ENCODE measurements around the gene SCEL. TPM values are rescaled to one million over a fixed set of nuclear protein-coding genes. Genes with fewer than 3 reads are reported as not detected.

The SCEL gene
- polyA plus RNA-seq, 4 donors = 0.13 to 0.27 (median 0.22) TPM; not detected in 1

GRCh38 chr13:77584106-77584505, 48.6 kb downstream of the SCEL start:
- WGBS, 3 donors = 67 to 82% (median 76%) methylated on average over 7 of the region's 7 CpGs
- no peaks in the 10 kb centered on the region for H3K36me3 ChIP-seq (ENCODE audit: control insufficient read depth in 3 of 3, insufficient read depth in 2 of 3, low read depth in 1 of 3, low read length in 3 of 3)
- no peaks in the 10 kb centered on the region for H3K9me3 ChIP-seq (ENCODE audit: control insufficient read depth in 2 of 2, insufficient read depth in 1 of 2, low read depth in 1 of 2, low read length in 1 of 2)
- H3K4me3 ChIP-seq (ENCODE audit: low read depth in 1 of 3, low read length in 3 of 3) = no peak overlapping the region
- FAIRE-seq (no peak), DNase-seq (no peak)
- no peaks in the 10 kb centered on the region for H3K4me1 ChIP-seq (ENCODE audit: control insufficient read depth in 3 of 3, insufficient read depth in 2 of 3, low read depth in 1 of 3, low read length in 2 of 3)
- H3K27me3 ChIP-seq (ENCODE audit: control insufficient read depth in 3 of 3, insufficient read depth in 3 of 3, low read length in 3 of 3) = no peaks in the 10 kb centered on the region
- H3K27ac ChIP-seq (ENCODE audit: low read depth in 1 of 3, low read length in 2 of 3) = no peak overlapping the region

DNA sequence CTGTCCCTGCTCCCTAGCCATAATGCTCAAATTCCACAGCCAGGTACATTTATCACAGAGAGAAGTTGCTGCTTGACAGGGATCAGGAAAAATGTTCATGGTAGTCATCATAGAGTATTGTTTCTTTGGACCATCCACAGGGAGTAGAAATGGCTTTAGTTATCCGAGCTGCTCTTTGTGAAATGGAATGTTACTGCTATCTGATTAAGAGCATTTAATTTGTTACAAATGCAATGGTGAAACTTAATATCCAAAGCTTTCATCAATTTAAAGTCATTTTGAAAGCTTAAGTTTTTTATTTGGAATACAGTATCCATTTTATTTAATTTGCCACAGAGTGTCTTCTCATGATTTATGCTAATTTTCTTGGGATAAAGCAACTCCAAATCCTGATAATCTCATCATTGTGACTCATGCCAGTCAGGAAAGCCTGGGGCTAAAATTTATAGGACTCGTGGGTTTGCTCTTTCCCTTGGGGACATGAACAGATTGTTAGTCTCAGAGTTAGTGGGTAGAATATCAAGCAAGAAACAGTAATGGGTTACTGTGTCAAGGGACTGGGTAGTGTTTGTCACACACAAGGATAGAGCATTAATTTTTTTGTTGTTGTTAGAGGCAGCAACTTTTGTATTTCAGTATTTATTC, 59.8 kb downstream of the SCEL start:
- H3K4me1 ChIP-seq (ENCODE audit: control insufficient read depth in 3 of 3, insufficient read depth in 2 of 3, low read depth in 1 of 3, low read length in 2 of 3) = no peaks in the 10 kb centered on the region
- no peaks in the 10 kb centered on the region for H3K36me3 ChIP-seq (ENCODE audit: control insufficient read depth in 3 of 3, insufficient read depth in 2 of 3, low read depth in 1 of 3, low read length in 3 of 3)
- H3K9me3 ChIP-seq (ENCODE audit: control insufficient read depth in 2 of 2, insufficient read depth in 1 of 2, low read depth in 1 of 2, low read length in 1 of 2) = no peaks in the 10 kb centered on the region
- FAIRE-seq = no peak
- H3K27ac ChIP-seq (ENCODE audit: low read depth in 1 of 3, low read length in 2 of 3) = no peak overlapping the region
- peaks cover 0 to 1% (median 0%) of the 10 kb centered on the region in 3 donors for H3K27me3 ChIP-seq (ENCODE audit: control insufficient read depth in 3 of 3, insufficient read depth in 3 of 3, low read length in 3 of 3)
- no peak overlapping the region for H3K4me3 ChIP-seq (ENCODE audit: low read depth in 1 of 3, low read length in 3 of 3)
- DNase-seq = no peak
- WGBS, 3 donors = 33 to 56% (median 34%) methylated on average over 2 of the region's 2 CpGs

DNA sequence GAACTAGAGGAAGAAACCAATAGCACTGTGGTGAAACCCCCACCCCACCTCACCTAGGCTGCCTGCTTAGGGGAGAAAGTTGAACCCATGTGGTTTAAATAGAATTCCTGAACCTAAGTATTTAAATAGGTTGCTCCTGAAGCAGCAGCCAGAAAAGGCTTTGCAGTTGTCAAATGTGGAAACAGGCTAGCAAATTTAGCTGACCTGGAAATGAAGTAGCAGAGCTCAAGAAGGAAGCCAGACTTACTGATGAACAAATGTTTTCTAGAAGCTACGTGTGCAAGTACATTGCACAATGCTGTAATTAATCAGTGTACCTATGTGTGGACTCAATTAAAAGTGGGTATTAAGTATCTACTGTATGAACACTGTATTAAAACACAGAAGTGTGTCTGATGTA, 61.3 kb downstream of the SCEL start:
- DNase-seq (no peak), FAIRE-seq (no peak)
- H3K9me3 ChIP-seq (ENCODE audit: control insufficient read depth in 2 of 2, insufficient read depth in 1 of 2, low read depth in 1 of 2, low read length in 1 of 2) = no peaks in the 10 kb centered on the region
- H3K4me3 ChIP-seq (ENCODE audit: low read depth in 1 of 3, low read length in 3 of 3) = no peak overlapping the region
- H3K27me3 ChIP-seq (ENCODE audit: control insufficient read depth in 3 of 3, insufficient read depth in 3 of 3, low read length in 3 of 3) = peaks cover 0 to 1% (median 0%) of the 10 kb centered on the region in 3 donors
- no peak overlapping the region for H3K27ac ChIP-seq (ENCODE audit: low read depth in 1 of 3, low read length in 2 of 3)
- no peaks in the 10 kb centered on the region for H3K4me1 ChIP-seq (ENCODE audit: control insufficient read depth in 3 of 3, insufficient read depth in 2 of 3, low read depth in 1 of 3, low read length in 2 of 3)
- 44 to 63% (median 52%) methylated on average over 1 of the region's 1 CpG for WGBS, 3 donors
- H3K36me3 ChIP-seq (ENCODE audit: control insufficient read depth in 3 of 3, insufficient read depth in 2 of 3, low read depth in 1 of 3, low read length in 3 of 3) = no peaks in the 10 kb centered on the region

DNA sequence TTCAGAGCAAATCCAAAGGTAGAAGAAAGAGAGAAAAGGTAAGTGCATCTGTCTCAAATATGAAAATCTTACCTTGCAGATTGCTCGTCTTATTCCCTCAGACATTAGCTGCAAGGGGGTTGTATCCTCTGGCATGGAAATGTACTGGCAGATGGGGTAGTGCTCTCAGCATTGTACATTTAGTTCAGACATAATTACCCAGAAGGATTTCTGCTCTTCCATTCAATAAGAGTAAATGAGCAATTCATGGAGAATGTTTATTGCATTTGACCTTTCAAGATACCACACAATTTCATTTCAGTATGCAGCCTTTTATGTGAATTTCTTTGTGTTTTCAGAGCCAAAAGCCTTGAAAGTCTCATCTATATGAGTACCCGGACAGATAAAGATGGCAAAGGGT, 63.8 kb downstream of the SCEL start:
- H3K36me3 ChIP-seq (ENCODE audit: control insufficient read depth in 3 of 3, insufficient read depth in 2 of 3, low read depth in 1 of 3, low read length in 3 of 3) = no peaks in the 10 kb centered on the region
- FAIRE-seq (no peak), DNase-seq (no peak)
- peaks cover 0 to 1% (median 0%) of the 10 kb centered on the region in 3 donors for H3K27me3 ChIP-seq (ENCODE audit: control insufficient read depth in 3 of 3, insufficient read depth in 3 of 3, low read length in 3 of 3)
- H3K4me3 ChIP-seq (ENCODE audit: low read depth in 1 of 3, low read length in 3 of 3) = no peak overlapping the region
- no peaks in the 10 kb centered on the region for H3K9me3 ChIP-seq (ENCODE audit: control insufficient read depth in 2 of 2, insufficient read depth in 1 of 2, low read depth in 1 of 2, low read length in 1 of 2)
- no peaks in the 10 kb centered on the region for H3K4me1 ChIP-seq (ENCODE audit: control insufficient read depth in 3 of 3, insufficient read depth in 2 of 3, low read depth in 1 of 3, low read length in 2 of 3)
- WGBS, 3 donors = 82 to 89% (median 83%) methylated on average over 2 of the region's 2 CpGs
- no peak overlapping the region for H3K27ac ChIP-seq (ENCODE audit: low read depth in 1 of 3, low read length in 2 of 3)

- Histone ChIP-seq H3K27ac (ENCODE audit: low read depth in 1 of 3, low read length in 2 of 3) (no peak overlapping the region), H3K36me3 (ENCODE audit: control insufficient read depth in 3 of 3, insufficient read depth in 2 of 3, low read depth in 1 of 3, low read length in 3 of 3) (no peaks in the 10 kb centered on the region), H3K27me3 (ENCODE audit: control insufficient read depth in 3 of 3, insufficient read depth in 3 of 3, low read length in 3 of 3) (no peaks in the 10 kb centered on the region), H3K9me3 (ENCODE audit: control insufficient read depth in 2 of 2, insufficient read depth in 1 of 2, low read depth in 1 of 2, low read length in 1 of 2) (no peaks in the 10 kb centered on the region), H3K4me1 (ENCODE audit: control insufficient read depth in 3 of 3, insufficient read depth in 2 of 3, low read depth in 1 of 3, low read length in 2 of 3) (no peaks in the 10 kb centered on the region), H3K4me3 (ENCODE audit: low read depth in 1 of 3, low read length in 3 of 3) (no peak overlapping the region)
- DNase-seq = no peak
- FAIRE-seq = no peak
- 70 to 80% (median 80%) methylated on average over 2 of the region's 2 CpGs for WGBS, 3 donors
Observed at GRCh38 chr13:77600701-77601100, 65.2 kb downstream of the SCEL start.

DNA sequence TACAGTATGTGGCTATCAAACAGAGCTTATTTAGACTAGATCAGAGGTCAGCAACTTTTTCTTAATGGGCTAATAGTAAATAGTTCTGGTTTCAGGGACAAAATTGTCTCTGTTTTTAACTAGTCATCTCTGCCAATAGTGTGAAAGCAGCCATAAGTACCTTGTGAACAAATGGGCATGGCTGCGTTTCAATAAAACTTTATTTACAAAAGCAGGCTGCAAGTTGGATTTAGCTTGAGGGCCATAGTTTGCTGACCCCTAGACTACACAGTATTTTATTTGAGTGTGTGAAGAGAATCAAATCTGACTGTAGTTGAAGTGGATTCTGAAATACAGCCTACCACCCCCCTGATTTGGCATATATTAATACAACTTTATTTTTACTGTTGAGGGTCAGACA, 75.6 kb downstream of the SCEL start:
- H3K27ac ChIP-seq (ENCODE audit: low read depth in 1 of 3, low read length in 2 of 3) = no peak overlapping the region
- no peak overlapping the region for H3K4me3 ChIP-seq (ENCODE audit: low read depth in 1 of 3, low read length in 3 of 3)
- FAIRE-seq (no peak), DNase-seq (no peak)
- H3K36me3 ChIP-seq (ENCODE audit: control insufficient read depth in 3 of 3, insufficient read depth in 2 of 3, low read depth in 1 of 3, low read length in 3 of 3) = no peaks in the 10 kb centered on the region
- H3K27me3 ChIP-seq (ENCODE audit: control insufficient read depth in 3 of 3, insufficient read depth in 3 of 3, low read length in 3 of 3) = no peaks in the 10 kb centered on the region
- 90 to 93% (median 90%) methylated on average over 1 of the region's 1 CpG for WGBS, 3 donors
- no peaks in the 10 kb centered on the region for H3K9me3 ChIP-seq (ENCODE audit: control insufficient read depth in 2 of 2, insufficient read depth in 1 of 2, low read depth in 1 of 2, low read length in 1 of 2)
- no peaks in the 10 kb centered on the region for H3K4me1 ChIP-seq (ENCODE audit: control insufficient read depth in 3 of 3, insufficient read depth in 2 of 3, low read depth in 1 of 3, low read length in 2 of 3)

- Histone ChIP-seq H3K27ac (ENCODE audit: low read depth in 1 of 3, low read length in 2 of 3) (no peak overlapping the region), H3K36me3 (ENCODE audit: control insufficient read depth in 3 of 3, insufficient read depth in 2 of 3, low read depth in 1 of 3, low read length in 3 of 3) (no peaks in the 10 kb centered on the region), H3K4me1 (ENCODE audit: control insufficient read depth in 3 of 3, insufficient read depth in 2 of 3, low read depth in 1 of 3, low read length in 2 of 3) (no peaks in the 10 kb centered on the region), H3K9me3 (ENCODE audit: control insufficient read depth in 2 of 2, insufficient read depth in 1 of 2, low read depth in 1 of 2, low read length in 1 of 2) (no peaks in the 10 kb centered on the region), H3K27me3 (ENCODE audit: control insufficient read depth in 3 of 3, insufficient read depth in 3 of 3, low read length in 3 of 3) (no peaks in the 10 kb centered on the region), H3K4me3 (ENCODE audit: low read depth in 1 of 3, low read length in 3 of 3) (no peak overlapping the region)
- DNase-seq (no peak), FAIRE-seq (no peak)
Observed at GRCh38 chr13:77616027-77616426, 80.5 kb downstream of the SCEL start.

- Histone ChIP-seq H3K27ac (ENCODE audit: low read depth in 1 of 3, low read length in 2 of 3) (no peak overlapping the region), H3K9me3 (ENCODE audit: control insufficient read depth in 2 of 2, insufficient read depth in 1 of 2, low read depth in 1 of 2, low read length in 1 of 2) (no peaks in the 10 kb centered on the region), H3K4me1 (ENCODE audit: control insufficient read depth in 3 of 3, insufficient read depth in 2 of 3, low read depth in 1 of 3, low read length in 2 of 3) (no peaks in the 10 kb centered on the region), H3K36me3 (ENCODE audit: control insufficient read depth in 3 of 3, insufficient read depth in 2 of 3, low read depth in 1 of 3, low read length in 3 of 3) (no peaks in the 10 kb centered on the region), H3K4me3 (ENCODE audit: low read depth in 1 of 3, low read length in 3 of 3) (no peak overlapping the region), H3K27me3 (ENCODE audit: control insufficient read depth in 3 of 3, insufficient read depth in 3 of 3, low read length in 3 of 3) (no peaks in the 10 kb centered on the region)
- DNase-seq (no peak), FAIRE-seq (no peak)
- WGBS, 3 donors = 73% methylated on average over 5 of the region's 5 CpGs
Observed at GRCh38 chr13:77619655-77620054, 84.1 kb downstream of the SCEL start.

DNA sequence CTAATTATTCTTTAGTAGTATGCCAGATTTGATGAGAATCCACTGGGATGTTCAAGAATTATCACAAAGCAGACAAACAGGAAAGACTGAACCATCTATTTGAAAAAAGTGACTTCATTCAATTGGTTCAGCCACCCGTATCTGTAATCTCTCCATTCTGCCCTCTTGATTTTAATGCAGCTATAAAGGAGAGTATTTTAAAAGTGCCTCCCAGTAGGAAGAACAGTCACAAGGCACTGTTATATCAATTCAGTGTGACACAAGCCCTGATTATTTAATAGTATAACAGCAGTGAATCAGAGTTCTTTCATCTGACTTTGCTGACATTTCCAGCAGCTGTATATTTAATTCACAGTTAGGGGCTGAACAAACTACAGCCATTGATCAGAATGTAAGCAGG, 84.6 kb downstream of the SCEL start:
- no peaks in the 10 kb centered on the region for H3K9me3 ChIP-seq (ENCODE audit: control insufficient read depth in 2 of 2, insufficient read depth in 1 of 2, low read depth in 1 of 2, low read length in 1 of 2)
- no peak overlapping the region for H3K4me3 ChIP-seq (ENCODE audit: low read depth in 1 of 3, low read length in 3 of 3)
- H3K4me1 ChIP-seq (ENCODE audit: control insufficient read depth in 3 of 3, insufficient read depth in 2 of 3, low read depth in 1 of 3, low read length in 2 of 3) = no peaks in the 10 kb centered on the region
- 46 to 73% (median 54%) methylated on average over 1 of the region's 1 CpG for WGBS, 3 donors
- no peaks in the 10 kb centered on the region for H3K27me3 ChIP-seq (ENCODE audit: control insufficient read depth in 3 of 3, insufficient read depth in 3 of 3, low read length in 3 of 3)
- no peak overlapping the region for H3K27ac ChIP-seq (ENCODE audit: low read depth in 1 of 3, low read length in 2 of 3)
- DNase-seq = no peak
- H3K36me3 ChIP-seq (ENCODE audit: control insufficient read depth in 3 of 3, insufficient read depth in 2 of 3, low read depth in 1 of 3, low read length in 3 of 3) = no peaks in the 10 kb centered on the region
- no peak for FAIRE-seq
